ENCODE results near the gene KCNAB3.

Gene KCNAB3

GRCh38 chr17:7940743-7941142 is 11.1 kb upstream of the KCNAB3 start:
- no peak for DNase-seq (ENCODE audit: low read depth in 3 of 3)

GRCh38 chr17:7940034-7940433 is 10.4 kb upstream of the KCNAB3 start:
- DNase-seq (ENCODE audit: low read depth in 3 of 3) = no peak

DNA sequence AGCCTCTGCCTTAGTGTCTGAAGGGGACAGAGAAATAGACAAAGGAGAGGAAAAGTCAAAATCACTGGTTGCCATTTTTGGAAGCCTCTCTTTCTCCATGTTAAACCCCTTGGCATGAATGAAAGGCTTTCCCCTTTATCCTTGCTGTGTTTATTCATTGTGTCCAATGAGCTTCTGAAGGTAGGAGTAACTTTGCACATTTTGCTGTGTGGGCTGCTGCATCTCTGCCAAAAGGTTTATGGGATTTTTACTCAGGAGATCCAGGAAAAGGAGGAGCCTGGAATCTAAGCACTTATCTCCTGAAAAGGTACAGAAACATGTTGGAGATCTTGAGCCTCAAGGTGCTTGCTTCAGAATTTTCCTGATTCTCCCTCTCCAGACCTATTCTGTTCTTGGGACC is 6.2 kb upstream of the KCNAB3 start:
- DNase-seq (ENCODE audit: low read depth in 3 of 3) = no peak

DNA sequence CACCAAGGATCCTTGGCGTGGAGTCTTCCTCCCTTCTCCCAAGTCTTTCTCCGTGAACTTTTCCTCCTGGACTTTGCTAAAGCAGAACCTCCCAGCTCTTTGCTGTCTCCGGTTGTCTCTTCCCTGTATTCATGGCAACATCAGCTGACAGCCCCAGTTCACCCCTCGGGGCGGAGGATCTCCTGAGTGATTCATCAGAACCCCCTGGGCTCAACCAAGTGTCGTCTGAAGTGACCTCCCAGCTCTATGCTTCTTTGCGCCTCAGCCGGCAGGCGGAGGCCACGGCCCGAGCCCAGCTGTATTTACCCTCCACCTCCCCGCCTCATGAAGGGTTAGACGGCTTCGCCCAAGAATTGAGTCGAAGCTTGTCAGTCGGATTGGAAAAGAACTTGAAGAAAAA is 3.3 kb upstream of the KCNAB3 start:
- no peak for DNase-seq (ENCODE audit: low read depth in 3 of 3)

DNA sequence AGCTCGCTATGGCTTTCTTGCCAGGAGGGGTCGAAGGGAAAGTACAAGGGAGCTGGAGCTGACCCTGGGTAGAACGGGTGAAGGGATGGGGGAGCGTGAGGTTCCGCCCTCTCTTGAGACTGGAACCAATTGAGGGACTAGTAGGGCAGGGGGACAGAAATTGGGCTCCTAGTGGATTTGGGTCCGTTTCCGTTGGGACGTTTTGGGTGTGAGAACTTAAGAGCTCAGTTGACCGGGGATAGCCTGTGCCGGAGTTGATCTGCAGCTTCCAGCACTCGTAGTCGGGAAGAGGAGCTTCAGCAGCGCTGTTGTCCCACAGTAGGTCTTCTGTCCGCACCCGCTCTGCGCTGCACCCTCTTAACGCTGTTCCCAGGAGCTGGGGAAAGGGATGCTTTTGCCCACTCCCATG is 2.8 kb upstream of the KCNAB3 start:
- DNase-seq (ENCODE audit: low read depth in 3 of 3) = no peak

- peak; percentile 98 to 99 (median 99) for DNase-seq (ENCODE audit: low read depth in 3 of 3)
Observed at GRCh38 chr17:7931709-7932482, 2.2 kb upstream of the KCNAB3 start, which contains the start of the genes CNTROB and TRAPPC1. Gene CNTROB, plus strand, starts transcription at chr17:7932206. Its CDS starts 874 bp downstream, at chr17:7933080. Gene TRAPPC1, minus strand, starts transcription at chr17:7931946. Its CDS starts 117 bp downstream, at chr17:7931829.

DNA sequence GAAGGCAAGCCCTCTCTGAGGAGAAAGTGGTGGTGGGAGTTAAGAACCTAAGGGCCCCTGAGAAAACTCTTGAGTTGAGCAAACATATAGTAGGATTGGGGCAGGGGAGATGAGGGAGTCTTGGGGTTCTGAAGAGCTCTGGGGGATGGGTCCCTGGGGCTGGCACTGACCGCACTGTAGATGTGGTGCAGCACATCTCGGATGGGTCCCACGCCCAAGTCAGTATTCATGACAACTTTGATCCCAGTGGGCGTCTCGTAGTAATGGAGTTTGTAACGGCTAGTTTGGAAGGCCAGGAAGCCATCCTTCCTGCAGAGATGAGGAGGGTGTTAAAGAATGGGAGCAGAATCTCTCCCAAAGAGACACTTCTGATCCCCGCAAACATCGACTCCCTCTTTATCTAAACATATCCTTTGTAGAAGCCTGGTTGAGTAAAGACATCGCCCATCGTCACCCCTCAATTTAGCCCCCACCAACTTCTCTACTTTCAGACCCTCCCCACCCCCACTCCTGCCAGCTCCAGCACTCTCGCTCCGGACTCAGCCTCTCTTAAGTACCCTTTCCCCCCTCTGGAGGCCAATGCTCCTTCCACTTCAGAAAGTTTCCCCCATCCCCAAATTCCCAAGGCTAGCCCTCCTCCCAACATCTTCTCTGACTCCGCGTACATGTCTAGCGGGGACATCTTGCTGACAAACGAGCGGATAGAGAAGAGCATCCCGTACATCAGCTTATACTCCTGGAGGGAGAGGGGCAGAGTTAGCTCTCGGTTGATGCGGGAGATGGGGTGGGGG is 1.4 kb upstream of the KCNAB3 start:
- no peak for DNase-seq (ENCODE audit: low read depth in 3 of 3)

DNA sequence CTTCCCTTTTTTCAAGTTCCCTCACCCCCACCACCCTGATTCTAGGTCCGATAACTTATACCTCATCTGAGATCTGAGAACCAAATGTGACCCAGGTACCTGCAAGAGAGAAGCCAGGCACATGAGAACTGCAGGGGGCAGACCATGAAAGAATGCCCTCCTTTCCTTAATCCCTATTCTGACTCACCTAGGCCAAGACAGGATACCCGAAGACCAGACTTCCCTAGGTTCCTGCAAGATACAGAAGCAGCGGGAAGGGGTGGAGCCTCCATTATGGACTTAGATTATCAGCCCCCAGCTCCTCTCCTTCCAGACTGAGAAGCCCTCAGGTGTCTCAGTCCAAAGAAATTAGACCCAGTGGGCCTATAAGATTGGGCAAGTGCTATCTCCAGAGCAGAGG is 2.1 kb downstream of the KCNAB3 start:
- no peak for DNase-seq (ENCODE audit: low read depth in 3 of 3)

DNA sequence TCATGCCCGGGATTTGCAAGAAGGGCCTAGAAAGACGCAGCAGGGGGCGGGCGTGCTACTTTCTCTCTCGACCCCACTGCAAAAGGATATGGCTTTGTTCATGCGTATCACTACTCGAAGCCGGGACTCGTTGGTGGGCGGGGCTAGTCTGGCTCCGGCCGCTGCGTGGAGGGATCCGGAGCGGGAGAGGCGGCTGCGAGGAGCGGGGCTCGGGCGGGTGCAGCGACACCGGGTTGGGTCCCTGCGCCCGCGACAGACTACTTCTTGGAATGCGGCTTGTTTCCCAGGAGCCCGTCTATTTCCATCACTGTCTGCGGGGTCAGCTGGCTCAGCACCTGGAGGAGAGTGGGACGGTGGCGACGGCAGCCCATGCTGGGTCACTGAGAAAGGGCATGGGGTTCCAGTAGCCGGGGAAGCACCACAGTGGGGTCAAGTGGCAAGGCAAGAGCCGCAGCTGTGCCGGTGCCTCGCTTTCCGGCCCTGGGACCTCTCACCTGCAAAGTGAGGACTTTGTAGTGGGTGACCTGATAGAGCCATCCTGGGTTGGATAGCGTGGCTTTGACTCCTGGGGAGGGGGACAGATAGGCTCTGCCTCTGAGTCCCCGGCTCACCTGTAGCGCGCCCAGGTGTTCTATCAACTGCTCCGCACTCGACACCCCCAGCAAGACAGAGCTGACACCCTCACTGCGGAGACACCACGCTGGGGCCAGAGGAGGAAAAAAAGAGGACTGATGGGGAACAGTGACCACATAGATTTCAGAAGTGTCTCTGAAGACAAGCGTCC is 6.6 kb downstream of the KCNAB3 start:
- DNase-seq (ENCODE audit: low read depth in 3 of 3) = peak; percentile 62 to 78 (median 64)

DNA sequence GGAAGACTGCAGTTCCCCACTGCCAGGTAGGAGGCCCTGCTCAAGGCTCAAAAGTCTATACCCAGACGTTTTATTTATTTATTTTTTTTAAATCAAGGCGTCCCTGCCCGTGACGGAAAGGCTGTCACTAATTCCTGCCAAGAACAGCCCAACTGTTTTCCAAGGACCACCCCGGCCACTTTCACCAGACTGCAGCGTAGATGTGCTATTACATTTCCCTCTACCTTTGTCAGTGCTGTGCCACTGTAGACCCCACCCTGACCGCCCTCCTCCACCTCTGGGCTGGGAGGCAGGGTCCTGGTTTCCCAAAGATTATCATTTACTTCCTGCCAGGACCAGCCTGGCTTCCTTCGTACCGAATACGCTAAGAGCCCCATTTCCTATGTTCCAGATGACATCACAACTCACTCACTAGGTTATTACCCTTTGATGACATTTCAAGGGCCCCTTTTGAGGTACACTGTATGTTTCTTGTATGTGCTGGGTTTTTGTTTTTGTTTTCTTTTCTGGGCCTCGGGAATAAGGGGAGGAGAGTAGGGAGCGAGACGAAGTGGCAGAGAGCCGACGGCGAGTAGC is 7.3 kb downstream of the KCNAB3 start:
- no peak for DNase-seq (ENCODE audit: low read depth in 3 of 3)

DNA sequence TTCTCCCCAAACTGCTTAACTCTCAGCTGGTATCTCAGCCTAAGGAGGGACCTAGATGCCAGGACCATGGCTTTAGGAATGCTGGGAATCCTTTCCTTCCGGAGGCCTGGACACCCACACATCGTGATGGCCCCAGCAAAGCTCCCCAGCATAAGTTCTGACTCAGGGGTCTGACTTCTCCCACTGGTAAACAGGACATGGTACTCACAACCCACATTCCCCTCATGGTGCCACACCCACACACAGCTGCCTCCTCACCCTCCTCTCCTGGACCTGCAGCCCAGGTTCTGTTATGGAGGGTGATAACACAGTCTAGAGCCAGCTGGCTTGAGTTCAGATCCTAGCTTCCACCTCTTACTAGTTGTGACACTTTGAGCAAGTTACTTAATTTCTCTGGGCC is 12.8 kb downstream of the KCNAB3 start:
- no peak for DNase-seq (ENCODE audit: low read depth in 3 of 3)

DNA sequence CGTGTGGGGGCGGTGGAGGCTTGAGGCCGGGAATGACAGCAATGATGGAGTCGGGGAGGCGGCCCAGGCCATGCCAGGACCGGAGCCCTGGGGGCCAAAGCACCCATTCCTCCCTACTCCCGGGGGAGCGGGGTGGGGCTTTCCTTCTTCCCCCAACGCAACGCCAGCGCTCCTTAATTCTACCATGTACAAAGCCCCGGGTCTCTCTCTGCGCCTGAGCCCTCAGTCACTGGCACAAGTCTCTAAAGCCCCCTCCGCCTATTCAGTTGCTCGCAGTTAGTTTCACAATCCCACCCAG is 13.3 kb downstream of the KCNAB3 start:
- no peak for DNase-seq (ENCODE audit: low read depth in 3 of 3)

DNA sequence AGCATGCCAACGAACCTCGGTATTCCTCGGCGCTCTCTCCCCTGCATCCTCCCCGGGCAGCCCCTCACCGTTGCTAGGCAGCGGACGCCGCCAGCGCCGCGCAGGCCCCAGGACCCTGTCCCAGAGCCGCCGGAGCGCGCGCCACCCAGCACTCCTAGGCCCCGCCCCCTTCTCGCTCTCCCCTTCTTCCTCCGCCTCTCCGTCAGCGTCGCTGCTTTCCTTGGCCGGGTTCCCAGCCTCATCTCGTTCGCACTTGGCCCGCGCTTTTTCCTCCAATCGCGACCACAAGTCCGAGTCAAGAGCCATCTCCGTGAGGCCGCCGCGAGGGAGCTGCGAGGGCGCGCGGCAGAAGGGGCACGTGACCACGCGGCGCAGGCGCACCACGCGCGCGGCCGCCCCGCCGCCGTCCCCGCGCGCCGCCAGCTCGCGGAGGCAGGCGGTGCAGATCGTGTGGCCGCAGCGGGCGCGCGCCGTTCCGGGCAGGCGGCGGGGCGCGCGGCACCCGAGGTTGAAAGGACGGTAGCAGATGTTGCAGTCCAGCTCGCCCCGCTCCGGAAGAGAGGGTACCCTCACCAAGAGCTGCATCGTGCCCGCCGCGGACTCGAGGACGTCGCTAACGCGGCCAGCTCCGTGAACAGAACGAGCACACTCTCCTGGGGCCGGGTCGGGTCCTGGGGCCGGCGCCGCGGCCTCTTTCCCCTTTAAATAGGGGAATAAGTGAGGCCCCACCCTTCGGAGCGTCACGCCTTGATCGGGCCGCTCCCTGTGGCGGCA is 13.9 kb downstream of the KCNAB3 start, which contains the start of gene RNF227:
RNF227 (minus strand) TSS at position 679 of the 774 bp plus-strand sequence; CDS start at position 585, 94 bp downstream.
- peak; percentile 79 to 90 (median 88) for DNase-seq (ENCODE audit: low read depth in 3 of 3)

GRCh38 chr17:7915179-7915610 is 14.5 kb downstream of the KCNAB3 start:
- DNase-seq (ENCODE audit: low read depth in 3 of 3) = no peak

DNA sequence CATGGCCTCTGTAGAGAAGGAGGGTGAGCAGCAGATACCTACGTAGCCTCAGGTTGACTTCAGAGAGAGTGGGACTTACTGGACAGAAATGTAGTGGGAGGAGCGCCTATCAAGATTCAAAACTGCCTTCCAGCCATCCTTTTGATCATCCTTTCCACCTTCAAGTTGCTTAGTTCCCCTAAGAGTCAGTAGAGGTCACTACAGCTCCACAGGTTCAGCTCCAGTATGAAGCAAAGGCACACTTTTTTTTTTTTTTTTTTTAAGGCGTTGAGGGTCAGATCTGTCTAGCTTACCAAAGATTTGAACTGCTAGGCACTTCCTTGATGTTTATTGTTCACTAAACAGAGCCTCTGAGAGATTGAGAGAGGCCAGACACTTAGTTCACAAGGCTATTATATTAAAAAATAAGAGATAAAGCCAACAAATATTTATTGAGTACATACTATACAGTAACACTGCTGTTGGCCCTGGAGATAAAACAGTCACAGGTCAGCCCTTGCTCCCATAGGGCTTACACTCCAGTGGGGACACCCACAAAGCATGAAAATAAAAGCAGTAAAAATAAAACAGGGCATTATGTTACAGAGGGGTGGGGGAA is 16.6 kb downstream of the KCNAB3 start:
- DNase-seq (ENCODE audit: low read depth in 3 of 3) = no peak

GRCh38 chr17:7911116-7911515 is 18.5 kb downstream of the KCNAB3 start:
- DNase-seq (ENCODE audit: low read depth in 3 of 3) = no peak

- DNase-seq (ENCODE audit: low read depth in 3 of 3) = no peak
Observed at GRCh38 chr17:7910711-7911110, 18.9 kb downstream of the KCNAB3 start.

DNA sequence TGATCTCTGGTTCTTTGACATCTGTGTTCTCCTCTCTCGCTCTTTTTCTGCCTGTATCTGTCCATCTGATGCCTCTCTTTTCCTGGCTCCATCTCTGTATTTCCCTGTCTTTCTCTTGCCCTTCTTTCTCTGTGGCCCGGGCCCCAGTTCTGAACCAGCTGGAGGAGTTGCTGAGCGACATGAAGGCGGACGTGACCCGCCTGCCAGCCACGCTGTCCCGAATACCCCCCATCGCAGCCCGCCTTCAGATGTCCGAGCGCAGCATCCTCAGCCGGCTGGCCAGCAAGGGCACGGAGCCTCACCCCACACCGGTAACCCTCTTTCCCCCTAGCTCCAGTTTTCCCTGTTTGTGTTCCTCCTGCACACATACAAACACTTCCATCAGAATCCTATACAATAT is 19.4 kb downstream of the KCNAB3 start:
- no peak for DNase-seq (ENCODE audit: low read depth in 3 of 3)

GRCh38 chr17:7909089-7909488 is 20.6 kb downstream of the KCNAB3 start:
- no peak for DNase-seq (ENCODE audit: low read depth in 3 of 3)

All from stimulated activated CD4-positive, alpha-beta T cell treated with anti-CD3 and anti-CD28 coated beads, TNF-alpha, amount 100 ng/mL, for 48 hours (primary cell).